ENCODE results near the gene MEGF8.
"Not testable (repeated sequence)": the region's sequence is repeated elsewhere in the genome, so short reads cannot be mapped to it uniquely, and the experiment has no call there.

The MEGF8 gene

DNA sequence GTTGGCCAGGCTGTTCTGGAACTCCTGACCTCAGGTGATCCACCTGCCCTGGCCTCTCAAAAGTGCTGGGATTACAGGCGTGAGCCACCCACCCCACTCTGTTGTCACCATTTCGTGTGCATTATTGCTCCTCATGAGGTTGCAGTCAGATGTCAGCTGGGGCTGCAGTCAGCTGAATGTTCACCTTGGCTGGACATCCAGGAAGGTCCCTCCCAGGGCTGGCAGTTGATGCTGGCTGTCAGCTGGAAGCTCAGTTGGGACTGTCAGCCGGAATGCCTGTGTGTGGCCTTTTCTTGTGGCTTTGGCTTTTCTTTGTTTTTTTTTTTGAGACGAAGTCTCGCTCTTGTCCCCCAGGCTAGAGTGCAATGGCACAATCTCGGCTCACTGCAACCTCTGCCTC is 6.6 kb downstream of the MEGF8 start:
- no peak for DNase-seq (ENCODE audit: low read depth, low spot score)

DNA sequence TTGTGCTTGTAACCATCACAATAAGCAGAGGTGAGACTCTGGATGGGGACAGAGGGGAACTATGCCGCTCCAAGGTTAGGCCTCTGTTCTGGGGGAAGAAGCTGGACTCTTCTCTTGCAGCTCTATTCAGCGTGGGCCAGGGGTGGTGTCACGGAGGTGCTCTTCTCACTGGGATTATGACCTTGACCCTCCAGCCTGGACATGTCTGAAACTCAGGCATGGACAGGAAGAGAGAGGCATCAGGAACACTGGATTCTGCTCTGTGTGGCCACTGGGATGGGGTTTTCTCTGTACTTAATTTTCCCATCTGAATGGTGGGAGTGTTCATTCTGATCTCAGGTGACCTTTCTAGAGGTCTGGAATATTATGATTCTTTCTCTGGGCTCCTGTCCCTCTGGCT is 7.6 kb downstream of the MEGF8 start:
- no peak for DNase-seq (ENCODE audit: low read depth, low spot score)

DNA sequence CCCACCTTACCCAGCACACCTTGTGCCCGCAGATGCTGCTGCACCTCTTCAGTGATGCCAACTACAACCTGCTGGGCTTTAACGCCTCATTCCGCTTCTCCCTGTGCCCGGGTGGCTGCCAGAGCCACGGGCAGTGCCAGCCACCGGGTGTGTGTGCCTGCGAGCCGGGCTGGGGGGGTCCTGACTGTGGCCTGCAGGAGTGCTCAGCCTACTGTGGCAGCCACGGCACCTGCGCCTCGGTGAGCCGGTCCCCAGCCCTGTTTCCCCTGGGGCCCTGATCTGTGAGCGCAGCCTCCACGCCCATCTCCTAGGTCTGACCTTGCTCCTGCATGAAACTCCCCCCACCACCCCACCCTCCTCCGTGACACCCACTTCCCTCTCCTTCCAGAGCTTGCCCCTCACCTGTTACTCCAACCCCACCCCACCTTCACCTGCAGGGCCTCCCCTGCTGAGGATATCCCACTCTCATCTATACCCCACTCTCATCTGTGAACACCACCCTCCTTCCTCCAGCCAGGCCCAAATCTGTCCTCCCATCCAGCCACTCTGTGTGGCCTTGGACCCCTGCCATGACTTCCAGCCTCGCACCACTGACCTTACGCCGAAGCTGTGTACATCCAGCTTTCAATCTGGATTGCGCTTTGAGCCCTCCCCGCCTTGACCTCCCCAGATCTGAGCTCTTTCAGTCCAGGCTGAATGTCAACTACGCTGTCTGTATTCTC is 8.7 kb downstream of the MEGF8 start:
- DNase-seq (ENCODE audit: low read depth, low spot score) = no peak

DNA sequence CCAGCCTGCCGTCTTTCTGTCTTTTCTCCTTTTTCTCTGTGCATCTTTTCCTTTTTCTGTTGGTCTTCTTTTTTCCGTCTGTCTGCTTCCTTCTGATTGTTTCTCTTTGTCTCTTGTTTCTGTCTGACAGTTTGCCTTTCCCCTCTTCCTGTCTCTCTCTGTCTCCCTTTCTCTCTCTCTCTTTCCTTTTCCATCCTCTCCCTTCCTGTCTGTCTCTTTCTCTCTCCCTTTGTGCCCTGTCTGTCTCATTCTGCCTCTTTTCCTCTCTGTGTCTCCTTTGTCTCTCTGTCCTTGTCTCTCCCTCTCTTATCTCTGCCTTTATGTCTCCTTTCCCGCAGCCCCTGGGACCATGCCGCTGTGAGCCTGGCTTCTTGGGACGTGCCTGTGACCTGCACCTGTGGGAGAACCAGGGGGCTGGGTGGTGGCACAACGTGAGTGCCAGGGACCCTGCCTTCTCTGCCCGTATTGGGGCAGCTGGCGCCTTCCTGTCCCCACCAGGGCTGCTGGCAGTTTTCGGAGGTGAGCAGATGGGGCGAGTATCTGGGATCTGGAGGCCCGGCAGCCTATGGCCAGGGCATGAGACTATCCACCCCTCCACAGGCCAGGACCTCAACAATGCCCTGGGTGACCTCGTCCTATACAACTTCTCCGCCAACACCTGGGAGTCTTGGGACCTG is 9.4 kb downstream of the MEGF8 start:
- DNase-seq (ENCODE audit: low read depth, low spot score) = no peak

DNA sequence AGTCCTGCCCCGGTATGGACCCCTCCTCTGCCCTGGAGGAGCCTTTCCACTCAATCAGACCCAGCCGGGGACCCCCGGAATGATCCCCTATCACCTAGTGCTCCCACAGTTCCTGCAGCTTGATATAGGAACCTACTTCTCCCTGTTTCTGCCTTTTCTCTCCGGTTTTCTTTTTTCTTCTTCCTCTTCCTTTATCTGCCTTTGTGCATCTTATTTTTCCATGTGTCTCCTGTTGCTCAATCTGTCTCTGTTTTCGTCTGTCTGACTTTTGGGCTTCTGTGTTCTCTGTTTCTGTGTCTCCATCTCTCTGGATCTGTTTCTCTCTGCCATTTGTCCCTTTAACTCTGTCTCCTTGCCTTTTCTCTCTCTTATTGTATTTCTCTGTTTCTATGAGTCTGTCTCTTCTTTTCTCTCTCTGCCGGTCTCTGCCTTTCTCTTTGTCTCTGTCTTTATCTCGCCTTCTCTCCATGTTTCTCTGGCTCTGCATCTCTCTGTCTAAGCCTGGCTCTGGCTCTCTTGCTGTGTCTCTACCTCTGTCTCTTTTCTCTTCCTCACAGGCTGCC is 10.0 kb downstream of the MEGF8 start:
- DNase-seq (ENCODE audit: low read depth, low spot score) = no peak

DNA sequence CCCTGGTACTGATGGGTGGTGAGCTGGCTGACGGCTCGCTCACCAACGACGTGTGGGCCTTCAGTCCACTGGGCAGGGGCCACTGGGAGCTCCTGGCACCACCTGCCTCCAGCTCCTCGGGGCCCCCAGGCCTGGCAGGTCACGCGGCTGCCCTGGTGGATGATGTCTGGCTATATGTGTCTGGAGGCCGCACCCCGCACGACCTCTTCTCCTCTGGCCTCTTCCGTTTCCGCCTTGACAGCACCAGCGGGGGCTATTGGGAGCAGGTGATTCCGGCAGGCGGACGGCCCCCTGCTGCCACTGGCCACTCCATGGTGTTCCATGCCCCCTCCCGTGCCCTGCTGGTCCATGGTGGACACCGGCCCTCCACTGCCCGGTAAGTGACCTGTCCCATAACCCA is 10.5 kb downstream of the MEGF8 start:
- no peak for DNase-seq (ENCODE audit: low read depth, low spot score)

DNA sequence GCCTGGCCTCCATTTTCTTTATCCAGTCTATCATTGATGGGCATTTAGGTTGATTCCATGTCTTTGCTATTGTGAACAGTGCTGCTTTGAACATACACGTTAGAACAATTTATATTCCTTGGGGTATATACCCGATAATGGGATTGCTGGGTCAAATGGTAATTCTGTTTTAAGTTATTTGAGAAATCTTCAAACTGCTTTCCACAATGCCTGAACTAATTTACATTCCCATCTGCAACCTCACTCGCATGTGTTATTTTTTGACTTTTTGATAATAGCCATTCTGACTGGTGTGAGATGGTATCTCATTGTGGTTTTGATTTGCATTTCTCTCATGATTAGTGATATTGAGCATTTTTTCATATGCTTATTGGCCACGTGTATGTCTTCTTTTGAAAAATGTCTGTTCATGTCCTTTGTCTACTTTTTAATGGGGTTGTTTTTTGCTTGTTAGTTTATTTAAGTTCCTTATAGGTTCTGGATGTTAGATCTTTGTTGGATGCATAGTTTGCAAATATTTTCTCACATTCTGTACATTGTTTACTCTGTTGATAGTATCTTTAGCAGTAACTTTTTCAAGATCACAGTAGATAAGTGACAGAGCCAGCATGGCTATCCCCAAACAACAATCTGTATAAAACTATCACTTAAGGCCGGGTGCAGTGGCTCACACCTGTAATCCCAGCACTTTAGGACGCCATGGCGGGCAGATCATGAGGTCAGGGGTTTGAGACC is 13.9 kb downstream of the MEGF8 start:
- DNase-seq (ENCODE audit: low read depth, low spot score) = not testable (repeated sequence)

DNA sequence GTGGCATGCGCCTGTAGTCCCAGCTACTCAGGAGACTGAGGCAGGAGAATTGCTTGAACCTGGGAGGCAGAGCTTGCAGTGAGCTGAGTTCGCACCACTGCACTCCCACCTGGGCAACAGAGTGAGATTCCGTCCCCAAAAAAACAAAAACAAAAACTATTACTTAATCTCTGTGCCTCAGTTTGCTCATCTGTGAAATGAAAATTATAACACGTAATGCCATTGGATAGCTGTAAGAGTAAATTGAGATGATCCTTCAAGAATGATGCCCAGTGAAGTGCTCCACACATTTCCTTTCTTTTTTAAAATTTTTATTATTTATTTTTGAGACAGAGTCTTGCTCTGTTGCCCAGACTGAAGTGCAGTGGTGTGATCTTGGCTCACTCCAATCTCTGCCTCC is 14.5 kb downstream of the MEGF8 start:
- not testable (repeated sequence) for DNase-seq (ENCODE audit: low read depth, low spot score)

DNA sequence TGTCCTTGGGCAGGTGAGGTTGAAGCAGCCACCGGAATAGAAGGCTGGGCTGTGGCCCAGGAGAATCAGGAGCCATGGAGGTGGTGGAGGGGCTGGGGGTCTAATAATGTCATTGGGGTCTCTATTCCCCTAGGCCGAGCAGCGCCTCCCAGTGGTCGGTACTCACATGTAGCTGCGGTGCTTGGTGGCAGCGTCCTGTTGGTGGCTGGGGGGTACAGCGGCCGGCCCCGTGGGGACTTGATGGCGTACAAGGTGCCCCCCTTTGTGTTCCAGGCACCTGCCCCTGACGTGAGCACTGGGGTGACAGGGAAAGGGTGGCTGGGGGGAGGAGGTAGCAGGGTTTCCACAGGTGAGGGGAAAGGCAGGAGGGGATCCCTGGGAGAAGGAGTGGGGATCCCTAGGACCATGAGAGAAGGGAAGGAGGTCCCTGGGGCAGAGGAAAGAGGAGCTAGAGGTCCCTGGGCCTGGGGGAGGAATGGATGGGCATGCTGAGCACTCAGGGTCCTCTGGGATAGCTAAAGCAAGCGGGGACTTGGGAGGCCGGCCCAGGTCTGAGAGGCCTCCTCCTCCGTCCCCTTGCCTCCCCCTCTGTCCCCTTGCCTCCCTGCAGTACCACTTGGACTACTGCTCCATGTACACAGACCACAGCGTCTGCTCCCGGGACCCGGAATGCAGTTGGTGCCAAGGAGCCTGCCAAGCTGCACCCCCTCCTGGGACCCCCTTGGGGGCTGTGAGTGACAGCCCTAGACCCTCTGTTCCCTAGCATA is 18.1 kb downstream of the MEGF8 start:
- DNase-seq (ENCODE audit: low read depth, low spot score) = no peak

DNA sequence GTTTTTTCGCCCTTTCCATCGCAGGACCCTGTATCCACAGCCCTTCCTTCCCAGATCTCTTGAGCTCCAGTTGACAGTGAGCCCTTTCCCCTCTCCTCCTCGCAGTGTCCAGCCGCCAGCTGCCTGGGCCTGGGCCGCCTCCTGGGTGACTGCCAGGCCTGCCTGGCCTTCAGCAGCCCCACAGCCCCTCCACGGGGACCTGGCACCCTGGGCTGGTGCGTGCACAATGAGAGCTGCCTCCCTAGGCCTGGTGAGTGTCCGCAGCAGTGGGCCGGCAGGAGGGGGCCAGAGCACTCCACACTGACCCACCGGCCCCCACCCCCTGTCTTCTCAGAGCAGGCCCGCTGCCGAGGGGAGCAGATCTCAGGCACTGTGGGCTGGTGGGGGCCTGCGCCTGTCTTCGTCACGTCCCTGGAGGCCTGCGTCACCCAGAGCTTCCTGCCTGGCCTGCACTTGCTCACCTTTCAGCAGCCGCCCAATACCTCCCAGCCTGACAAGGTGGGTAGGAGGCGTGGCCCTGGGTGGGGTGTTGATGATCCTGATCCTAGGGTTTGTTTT is 19.0 kb downstream of the MEGF8 start:
- DNase-seq (ENCODE audit: low read depth, low spot score) = no peak

DNA sequence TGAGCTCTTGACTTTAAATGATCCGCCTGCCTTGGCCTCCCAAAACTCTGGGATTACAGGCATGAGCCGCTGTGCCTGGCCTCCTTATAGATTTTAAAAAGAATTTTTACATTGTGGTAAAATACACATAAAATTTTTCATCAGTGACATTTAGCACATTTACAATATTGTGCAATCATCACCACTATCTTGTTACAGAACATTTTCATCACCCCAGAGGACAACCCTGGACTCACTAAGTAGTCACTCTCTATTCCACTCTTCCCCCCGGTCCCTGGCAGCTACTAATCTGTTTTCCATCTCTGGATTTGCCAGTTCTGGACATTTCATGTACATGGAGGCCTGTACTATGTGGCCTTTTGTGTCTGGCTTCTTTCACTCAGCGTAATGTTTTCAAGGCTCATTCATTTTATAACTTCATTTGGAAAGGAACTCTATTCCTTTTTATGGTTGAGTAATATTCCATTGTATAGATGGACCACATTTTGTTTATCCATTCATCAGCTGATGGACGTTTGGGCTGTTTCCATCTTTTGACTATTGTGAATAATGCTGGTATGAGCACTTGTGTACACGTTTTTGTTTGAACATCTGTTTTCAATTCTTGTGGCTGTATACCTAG is 19.9 kb downstream of the MEGF8 start:
- DNase-seq (ENCODE audit: low read depth, low spot score) = no peak

DNA sequence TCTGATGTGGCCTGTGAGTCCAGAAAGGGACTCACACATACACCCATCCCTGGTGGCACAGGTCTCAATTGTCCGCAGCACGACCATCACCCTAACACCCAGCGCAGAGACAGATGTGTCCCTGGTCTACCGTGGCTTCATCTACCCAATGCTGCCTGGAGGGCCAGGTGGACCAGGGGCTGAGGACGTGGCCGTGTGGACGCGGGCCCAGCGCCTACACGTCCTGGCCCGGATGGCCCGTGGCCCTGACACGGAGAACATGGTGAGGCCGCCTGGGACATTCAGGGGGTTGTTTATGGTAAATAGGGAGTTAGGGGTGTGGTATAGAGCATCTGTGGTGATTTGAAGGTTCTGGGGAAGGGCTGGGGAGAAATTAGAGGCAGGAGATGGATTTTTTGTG is 22.8 kb downstream of the MEGF8 start:
- DNase-seq (ENCODE audit: low read depth, low spot score) = no peak

DNA sequence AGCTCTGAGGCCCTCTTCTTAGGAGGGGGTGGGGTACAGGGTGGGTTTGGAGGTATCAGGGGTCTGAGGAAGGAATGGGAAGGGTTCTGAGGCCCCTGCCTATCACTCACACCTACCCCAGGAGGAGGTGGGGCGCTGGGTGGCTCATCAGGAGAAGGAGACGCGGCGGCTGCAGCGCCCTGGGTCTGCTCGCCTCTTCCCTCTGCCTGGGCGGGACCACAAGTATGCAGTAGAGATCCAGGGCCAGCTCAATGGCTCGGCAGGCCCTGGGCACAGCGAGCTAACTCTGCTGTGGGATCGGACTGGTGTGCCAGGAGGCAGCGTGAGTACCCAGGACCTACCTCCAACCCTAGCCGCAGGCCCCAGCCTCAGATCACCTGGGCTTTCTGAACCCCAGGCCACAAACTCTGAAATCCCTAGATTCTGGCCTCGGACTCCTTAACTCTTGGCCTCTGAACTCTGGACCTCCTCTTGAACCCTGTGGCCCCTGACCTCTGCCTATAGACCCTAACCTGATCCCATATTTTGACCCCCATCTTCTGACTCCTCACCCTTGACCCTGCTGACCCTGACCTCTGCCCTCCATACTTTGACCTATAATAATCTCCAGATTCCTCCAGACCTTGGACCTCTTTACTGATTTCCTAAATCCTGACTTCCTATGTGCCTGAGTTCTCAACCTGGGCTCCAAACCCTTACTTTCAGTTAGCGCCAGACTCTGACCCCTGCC is 24.1 kb downstream of the MEGF8 start:
- DNase-seq (ENCODE audit: low read depth, low spot score) = no peak

DNA sequence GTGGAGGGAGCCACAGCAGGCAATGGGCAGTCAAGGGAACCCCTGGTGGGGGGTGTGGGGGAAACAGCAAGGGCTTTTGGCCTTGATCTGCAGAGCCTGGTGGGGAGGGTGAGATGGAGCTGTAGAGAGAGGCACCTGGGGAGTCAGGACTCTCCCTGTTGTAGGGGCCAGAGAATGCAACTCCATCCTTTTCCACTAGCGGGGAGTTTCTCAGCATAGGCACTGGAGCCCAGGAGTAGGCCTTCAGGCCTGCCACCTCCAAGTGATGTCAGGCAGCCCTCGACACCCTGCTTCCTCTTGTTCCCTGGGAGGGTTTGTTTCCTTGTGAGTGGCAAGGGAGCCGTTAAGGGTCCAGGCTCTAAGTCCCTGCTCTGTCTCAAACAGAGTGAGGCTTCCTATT is 25.0 kb downstream of the MEGF8 start:
- DNase-seq (ENCODE audit: low read depth, low spot score) = no peak

DNA sequence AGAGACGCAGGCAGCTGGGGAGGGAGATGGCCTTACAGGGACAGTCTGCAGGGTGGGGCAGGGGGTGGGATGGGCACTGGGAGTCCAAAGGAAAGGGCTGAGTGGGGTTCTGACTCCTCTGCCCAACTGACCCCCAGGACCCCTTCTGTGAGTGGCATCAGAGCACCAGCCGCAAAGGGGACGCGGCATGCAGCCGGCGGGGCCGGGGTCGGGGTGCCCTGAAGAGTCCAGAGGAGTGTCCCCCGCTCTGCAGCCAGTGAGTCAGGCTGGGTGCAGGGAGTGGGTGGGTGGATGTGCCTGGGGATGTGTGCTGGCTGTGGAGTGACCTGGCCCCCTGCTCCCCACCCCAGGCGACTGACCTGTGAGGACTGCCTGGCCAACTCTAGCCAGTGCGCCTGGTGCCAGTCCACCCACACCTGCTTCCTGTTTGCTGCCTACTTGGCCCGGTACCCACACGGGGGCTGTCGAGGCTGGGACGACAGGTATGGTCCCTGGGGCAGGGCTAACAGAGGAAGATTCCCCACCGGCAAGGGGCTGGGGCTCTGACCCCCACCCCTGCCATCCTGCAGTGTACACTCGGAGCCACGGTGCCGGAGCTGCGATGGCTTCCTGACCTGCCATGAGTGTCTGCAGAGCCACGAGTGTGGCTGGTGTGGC is 25.8 kb downstream of the MEGF8 start:
- DNase-seq (ENCODE audit: low read depth, low spot score) = no peak

DNA sequence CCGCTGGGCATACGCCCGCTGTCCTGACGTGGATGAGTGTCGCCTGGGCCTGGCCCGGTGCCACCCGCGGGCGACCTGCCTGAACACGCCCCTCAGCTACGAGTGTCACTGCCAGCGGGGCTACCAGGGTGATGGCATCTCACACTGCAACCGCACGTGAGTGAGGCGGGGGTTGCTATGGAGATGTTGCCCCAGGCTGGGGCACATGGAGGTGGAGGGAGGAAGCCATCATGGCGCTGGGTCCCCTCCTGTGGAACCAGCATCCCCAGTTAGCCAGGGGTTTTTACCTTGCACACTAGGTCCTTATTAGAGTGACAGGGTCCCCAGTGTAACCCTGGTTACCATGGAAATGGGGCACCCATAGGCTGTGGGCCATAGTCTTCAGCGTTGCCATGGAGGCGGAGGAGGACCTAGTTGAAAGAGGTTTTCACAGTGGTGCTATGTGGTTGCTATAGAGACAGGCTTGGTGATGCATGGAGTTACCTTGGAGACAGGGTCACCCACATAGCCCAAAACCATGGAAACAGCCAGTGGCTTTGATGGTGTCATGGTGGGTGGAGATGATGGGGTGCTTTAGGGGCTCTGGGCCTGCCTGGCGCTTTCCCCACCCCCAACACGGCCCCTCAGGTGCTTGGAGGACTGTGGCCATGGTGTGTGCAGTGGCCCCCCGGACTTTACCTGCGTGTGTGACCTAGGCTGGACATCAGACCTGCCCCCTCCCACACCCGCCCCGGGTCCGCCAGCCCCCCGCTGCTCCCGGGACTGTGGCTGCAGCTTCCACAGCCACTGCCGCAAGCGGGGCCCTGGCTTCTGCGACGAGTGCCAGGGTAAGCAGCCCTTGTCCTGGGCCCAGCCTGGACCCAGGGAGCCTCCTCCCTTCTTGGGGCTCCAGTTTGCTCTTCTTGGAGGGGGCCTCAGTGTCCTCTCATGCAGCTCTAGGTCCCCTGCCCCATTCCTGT is 27.1 kb downstream of the MEGF8 start:
- no peak for DNase-seq (ENCODE audit: low read depth, low spot score)

DNA sequence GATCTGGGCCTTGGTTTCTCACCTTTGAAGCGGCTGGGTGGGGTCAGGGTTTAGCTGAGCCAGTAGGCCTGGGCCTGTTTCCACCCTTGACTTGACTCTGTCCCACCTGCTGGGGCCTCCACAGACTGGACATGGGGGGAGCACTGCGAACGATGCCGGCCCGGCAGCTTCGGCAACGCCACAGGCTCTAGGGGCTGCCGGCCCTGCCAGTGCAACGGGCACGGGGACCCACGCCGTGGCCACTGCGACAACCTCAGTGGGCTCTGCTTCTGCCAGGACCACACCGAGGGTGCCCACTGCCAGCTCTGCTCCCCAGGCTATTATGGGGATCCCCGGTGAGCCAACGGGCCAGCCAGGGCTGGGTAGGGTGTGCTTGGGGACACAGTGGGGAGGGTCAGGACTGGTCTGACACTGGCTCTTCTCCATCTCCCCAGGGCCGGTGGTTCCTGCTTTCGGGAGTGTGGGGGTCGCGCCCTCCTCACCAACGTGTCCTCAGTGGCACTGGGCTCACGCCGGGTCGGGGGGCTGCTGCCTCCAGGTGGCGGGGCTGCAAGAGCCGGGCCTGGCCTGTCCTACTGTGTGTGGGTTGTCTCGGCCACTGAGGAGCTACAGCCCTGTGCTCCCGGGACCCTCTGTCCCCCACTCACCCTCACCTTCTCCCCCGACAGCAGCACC is 28.0 kb downstream of the MEGF8 start:
- no peak for DNase-seq (ENCODE audit: low read depth, low spot score)

DNA sequence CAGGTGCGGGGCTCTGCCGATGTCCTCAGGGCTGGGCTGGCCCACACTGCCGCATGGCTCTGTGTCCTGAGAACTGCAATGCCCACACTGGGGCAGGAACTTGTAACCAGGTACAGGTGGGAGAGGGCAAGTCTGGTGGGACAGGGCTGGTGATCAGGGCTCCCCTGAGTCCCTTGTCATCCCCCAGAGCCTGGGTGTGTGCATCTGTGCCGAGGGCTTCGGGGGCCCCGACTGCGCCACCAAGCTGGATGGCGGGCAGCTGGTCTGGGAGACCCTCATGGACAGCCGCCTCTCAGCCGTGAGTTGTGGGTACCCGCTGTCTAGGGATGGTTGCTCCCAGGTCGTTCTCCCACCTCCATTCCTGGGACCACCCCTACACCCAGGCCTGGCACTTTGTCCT is 30.5 kb downstream of the MEGF8 start:
- DNase-seq (ENCODE audit: low read depth, low spot score) = no peak
